Neural progenitor cell (in vitro differentiated cells): Measurements from ENCODE around the gene EMP2. TPM values are rescaled to one million over a fixed set of nuclear protein-coding genes. Genes with fewer than 3 reads are reported as not detected.

ENCODE experiments used
- DNase-seq: peaks from one replicate; pipeline ENCODE4 v3.0.0-alpha.2; 2016; ENCODE audit warnings: low spot score
- H2AFZ ChIP-seq: fragments of 200-600 bp; sonication (generic); replicated peaks from 2 replicates; pipeline ENCODE4 v1.6.1; 2016; ENCODE audit warnings: antibody characterized with exemption
- H3F3A ChIP-seq: fragments of 200-600 bp; sonication (generic); 2 replicates; pipeline ENCODE4 v1.6.1; 2016; ENCODE audit warnings: antibody characterized with exemption, low read depth
- H3K27ac ChIP-seq: fragments of 200-600 bp; sonication (generic); 2 replicates; pipeline ENCODE4 v1.5.1; 2016; ENCODE audit warnings: mild to moderate bottlenecking
- H3K27me3 ChIP-seq: fragments of 200-600 bp; sonication (generic); 2 replicates; pipeline ENCODE4 v1.6.1; 2016; ENCODE audit warnings: mild to moderate bottlenecking, moderate library complexity
- H3K36me3 ChIP-seq: fragments of 200-600 bp; sonication (generic); 2 replicates; pipeline ENCODE4 v1.5.1; 2016
- H3K4me1 ChIP-seq: fragments of 200-600 bp; sonication (generic); 2 replicates; pipeline ENCODE4 v1.6.1; 2016; ENCODE audit warnings: mixed run types
- H3K4me2 ChIP-seq: fragments of 200-600 bp; sonication (generic); 2 replicates; pipeline ENCODE4 v1.6.1; 2016
- H3K4me3 ChIP-seq: fragments of 200-600 bp; sonication (generic); 2 replicates; pipeline ENCODE4 v1.5.1; 2016
- H3K79me2 ChIP-seq: fragments of 200-600 bp; sonication (generic); 2 replicates; pipeline ENCODE4 v1.6.1; 2016; ENCODE audit warnings: low read depth
- H3K9ac ChIP-seq: fragments of 200-600 bp; sonication (generic); 2 replicates; pipeline ENCODE4 v1.6.1; 2016
- H3K9me3 ChIP-seq: fragments of 200-600 bp; sonication (generic); 2 replicates; pipeline ENCODE4 v1.5.1; 2016; ENCODE audit warnings: low read depth
- H4K20me1 ChIP-seq: fragments of 200-600 bp; sonication (generic); 2 replicates; pipeline ENCODE4 v1.6.1; 2016; ENCODE audit warnings: low read depth
- H3K27ac Mint-ChIP-seq: 3 replicates; pipeline ENCODE4 v1.8.0; 2021; ENCODE audit warnings: mixed read lengths
- H3K27me3 Mint-ChIP-seq: 2 replicates; pipeline ENCODE4 v1.8.0; 2022; ENCODE audit warnings: low read depth, mild to moderate bottlenecking, inconsistent platforms, moderate library complexity, mixed read lengths; ENCODE audit not compliant: insufficient read depth
- H3K36me3 Mint-ChIP-seq: 3 replicates; pipeline ENCODE4 v1.8.0; 2021; ENCODE audit warnings: mixed read lengths
- H3K4me1 Mint-ChIP-seq: 3 replicates; pipeline ENCODE4 v1.8.0; 2021; ENCODE audit warnings: mixed read lengths
- H3K4me3 Mint-ChIP-seq: 3 replicates; pipeline ENCODE4 v1.8.0; 2021; ENCODE audit warnings: mild to moderate bottlenecking, moderate library complexity, mixed read lengths
- H3K9me3 Mint-ChIP-seq: 3 replicates; pipeline ENCODE4 v1.8.0; 2020; ENCODE audit warnings: mixed read lengths
- EZH2 ChIP-seq: fragments of 200-600 bp; sonication (generic); IDR thresholded peaks from 2 replicates; pipeline ENCODE4 v1.6.1; 2017; ENCODE audit warnings: antibody characterized with exemption, mild to moderate bottlenecking, moderate library complexity
- EZH2phosphoT487 ChIP-seq: fragments of 200-600 bp; sonication (generic); IDR thresholded peaks from 2 replicates; pipeline ENCODE4 v1.6.1; 2017; ENCODE audit warnings: antibody characterized with exemption
- total RNA-seq: library from RNA; depleted of rRNA; stranded (reverse); fragments of >200 nt; gene quantifications from 2 replicates; pipeline ENCODE4 v1.2.3, GENCODE V29; 2015; ENCODE audit warnings: low replicate concordance
- TF ChIP-seq, protein P1 (sequence below): fragments of 200-600 bp; sonication (generic); IDR thresholded peaks from 2 replicates; pipeline ENCODE4 v1.5.1; 2017; ENCODE audit warnings: antibody characterized with exemption, mild to moderate bottlenecking

Gene EMP2
- 15.8 and 16.4 TPM in 2 replicates for total RNA-seq

GRCh38 chr16:10579965-10580882 is at the start of gene EMP2:
Gene EMP2, minus strand, starts transcription at chr16:10580598. Its CDS starts 32,981 bp downstream, at chr16:10547617.
- peaks cover 4% of the 10 kb centered on the region for H3F3A ChIP-seq
- peaks cover 2% of the 10 kb centered on the region for H3K36me3 Mint-ChIP-seq
- no peak within 1 kb of the TSS for H3K27ac ChIP-seq
- TF ChIP-seq, protein P1, sequence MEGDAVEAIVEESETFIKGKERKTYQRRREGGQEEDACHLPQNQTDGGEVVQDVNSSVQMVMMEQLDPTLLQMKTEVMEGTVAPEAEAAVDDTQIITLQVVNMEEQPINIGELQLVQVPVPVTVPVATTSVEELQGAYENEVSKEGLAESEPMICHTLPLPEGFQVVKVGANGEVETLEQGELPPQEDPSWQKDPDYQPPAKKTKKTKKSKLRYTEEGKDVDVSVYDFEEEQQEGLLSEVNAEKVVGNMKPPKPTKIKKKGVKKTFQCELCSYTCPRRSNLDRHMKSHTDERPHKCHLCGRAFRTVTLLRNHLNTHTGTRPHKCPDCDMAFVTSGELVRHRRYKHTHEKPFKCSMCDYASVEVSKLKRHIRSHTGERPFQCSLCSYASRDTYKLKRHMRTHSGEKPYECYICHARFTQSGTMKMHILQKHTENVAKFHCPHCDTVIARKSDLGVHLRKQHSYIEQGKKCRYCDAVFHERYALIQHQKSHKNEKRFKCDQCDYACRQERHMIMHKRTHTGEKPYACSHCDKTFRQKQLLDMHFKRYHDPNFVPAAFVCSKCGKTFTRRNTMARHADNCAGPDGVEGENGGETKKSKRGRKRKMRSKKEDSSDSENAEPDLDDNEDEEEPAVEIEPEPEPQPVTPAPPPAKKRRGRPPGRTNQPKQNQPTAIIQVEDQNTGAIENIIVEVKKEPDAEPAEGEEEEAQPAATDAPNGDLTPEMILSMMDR = peak; percentile 69
- TF ChIP-seq EZH2 = no peak
- H3K36me3 ChIP-seq = no peaks in the 10 kb centered on the region
- H3K4me2 ChIP-seq = peak within 1 kb of the TSS; percentile 78
- H4K20me1 ChIP-seq = peaks cover 6% of the 10 kb centered on the region
- H3K4me1 Mint-ChIP-seq = peaks cover 50% of the 10 kb centered on the region
- H3K4me1 ChIP-seq = peaks cover 47% of the 10 kb centered on the region
- H3K27me3 ChIP-seq = no peaks in the 10 kb centered on the region
- H3K79me2 ChIP-seq = no peaks in the 10 kb centered on the region
- H3K9ac ChIP-seq = no peak within 1 kb of the TSS
- peak; percentile 93 for DNase-seq
- H3K4me3 ChIP-seq = peak within 1 kb of the TSS; percentile 60
- no peaks in the 10 kb centered on the region for H3K9me3 ChIP-seq
- H2AFZ ChIP-seq = peak within 1 kb of the TSS; percentile 90
- H3K4me3 Mint-ChIP-seq = peak within 1 kb of the TSS; percentile 89
- H3K27ac Mint-ChIP-seq = peak within 1 kb of the TSS; percentile 70
- H3K9me3 Mint-ChIP-seq = peaks cover 4% of the 10 kb centered on the region
- H3K27me3 Mint-ChIP-seq = peaks cover 11% of the 10 kb centered on the region

- Histone ChIP-seq H3K36me3 (no peaks in the 10 kb centered on the region), H3K4me2 (no peak overlapping the region), H3K27me3 (no peaks in the 10 kb centered on the region), H2AFZ (no peak overlapping the region), H3K4me1 (no peaks in the 10 kb centered on the region), H3K9ac (no peak overlapping the region), H3F3A (no peaks in the 10 kb centered on the region), H3K4me3 (no peak overlapping the region), H3K79me2 (no peaks in the 10 kb centered on the region), H3K27ac (no peak overlapping the region), H4K20me1 (no peaks in the 10 kb centered on the region), H3K9me3 (no peaks in the 10 kb centered on the region)
- no peak for DNase-seq
- Mint-ChIP-seq H3K36me3 (no peaks in the 10 kb centered on the region), H3K27ac (no peak overlapping the region), H3K9me3 (no peaks in the 10 kb centered on the region), H3K4me3 (no peak overlapping the region), H3K4me1 (peaks cover 3% of the 10 kb centered on the region), H3K27me3 (peaks cover 9% of the 10 kb centered on the region)
- TF ChIP-seq EZH2 (no peak), EZH2phosphoT487 (no peak)
- TF ChIP-seq, protein P1 = no peak
Observed at GRCh38 chr16:10629592-10629963, 49.2 kb upstream of the EMP2 start.

GRCh38 chr16:10625595-10626357 is 45.4 kb upstream of the EMP2 start:
- no peak overlapping the region for H3K27ac ChIP-seq
- TF ChIP-seq EZH2phosphoT487 (no peak), EZH2 (no peak)
- TF ChIP-seq, protein P1 = no peak
- no peak overlapping the region for H2AFZ ChIP-seq
- no peak for DNase-seq
- Mint-ChIP-seq H3K9me3 (no peaks in the 10 kb centered on the region), H3K27ac (no peak overlapping the region), H3K4me1 (no peaks in the 10 kb centered on the region), H3K4me3 (no peak overlapping the region), H3K36me3 (no peaks in the 10 kb centered on the region), H3K27me3 (peaks cover 11% of the 10 kb centered on the region)
- no peaks in the 10 kb centered on the region for H3K27me3 ChIP-seq
- no peaks in the 10 kb centered on the region for H3K36me3 ChIP-seq
- peaks cover 3% of the 10 kb centered on the region for H3K4me1 ChIP-seq
- H3F3A ChIP-seq = no peaks in the 10 kb centered on the region
- H3K9ac ChIP-seq = no peak overlapping the region
- H3K4me3 ChIP-seq = no peak overlapping the region
- H3K4me2 ChIP-seq = no peak overlapping the region
- no peaks in the 10 kb centered on the region for H3K79me2 ChIP-seq
- no peaks in the 10 kb centered on the region for H4K20me1 ChIP-seq
- no peaks in the 10 kb centered on the region for H3K9me3 ChIP-seq
